Endothelial cell (in vitro differentiated cells): ENCODE results near the gene ABCB9. TPM values are rescaled to one million over a fixed set of nuclear protein-coding genes. Genes with fewer than 3 reads are reported as not detected.

Source experiments
- DNase-seq: peaks from one replicate; pipeline ENCODE4 v3.0.0; 2021; ENCODE audit warnings: low spot score
- H3K27ac Mint-ChIP-seq: one replicate; pipeline ENCODE4 v1.8.0; 2021; ENCODE audit warnings: mixed read lengths, inconsistent platforms; ENCODE audit not compliant: unreplicated experiment
- H3K27me3 Mint-ChIP-seq: one replicate; pipeline ENCODE4 v1.8.0; 2021; ENCODE audit warnings: mild to moderate bottlenecking, moderate library complexity, mixed read lengths, inconsistent platforms; ENCODE audit not compliant: unreplicated experiment
- H3K36me3 Mint-ChIP-seq: one replicate; pipeline ENCODE4 v1.8.0; 2021; ENCODE audit warnings: mild to moderate bottlenecking, low read depth, mixed read lengths, inconsistent platforms; ENCODE audit not compliant: unreplicated experiment
- H3K4me1 Mint-ChIP-seq: one replicate; pipeline ENCODE4 v1.8.0; 2021; ENCODE audit warnings: mild to moderate bottlenecking, mixed read lengths, inconsistent platforms; ENCODE audit not compliant: unreplicated experiment
- H3K4me3 Mint-ChIP-seq: one replicate; pipeline ENCODE4 v1.8.0; 2021; ENCODE audit warnings: mild to moderate bottlenecking, mixed read lengths, inconsistent platforms; ENCODE audit not compliant: unreplicated experiment
- H3K9me3 Mint-ChIP-seq: one replicate; pipeline ENCODE4 v1.8.0; 2021; ENCODE audit warnings: mixed read lengths, inconsistent platforms; ENCODE audit not compliant: unreplicated experiment
- CTCF ChIP-seq: fragments of 200-600 bp; sonication (generic); IDR thresholded peaks from one replicate; pipeline ENCODE4 v1.5.0; 2021; ENCODE audit warnings: antibody characterized with exemption; ENCODE audit not compliant: unreplicated experiment
- total RNA-seq: library from RNA; stranded (reverse); fragmentation: NEBNext Ultra II Directional; extraction: Animal tissue kit (Norgen Biotek cat#: 25700); gene quantifications from one replicate; pipeline ENCODE4 v1.2.1, GENCODE V29; 2021; ENCODE audit not compliant: unreplicated experiment

ABCB9 gene
- total RNA-seq, 1 donor from 2014 or later = 10.9 TPM

GRCh38 chr12:122974892-122975789 lies 8.9 kb upstream of the ABCB9 start, which contains the start of gene OGFOD2:
TSS of gene OGFOD2 (plus strand) at chr12:122975244. CDS start at chr12:122975252, 8 bp downstream.
- H3K36me3 Mint-ChIP-seq = no peaks in the 10 kb centered on the region
- H3K9me3 Mint-ChIP-seq = no peaks in the 10 kb centered on the region

GRCh38 chr12:122974274-122974891 lies 8.1 kb upstream of the ABCB9 start:
- Mint-ChIP-seq H3K4me1 (peaks cover 16% of the 10 kb centered on the region), H3K9me3 (no peaks in the 10 kb centered on the region), H3K4me3 (peak overlapping the region; percentile 95), H3K27me3 (peaks cover 11% of the 10 kb centered on the region), H3K36me3 (no peaks in the 10 kb centered on the region), H3K27ac (peak overlapping the region; percentile 95)
- DNase-seq = peak; percentile 97
- TF ChIP-seq CTCF = no peak

More at GRCh38 chr12:122974892-122975789, 8.9 kb upstream of the ABCB9 start, which contains the start of gene OGFOD2:
- H3K4me1 Mint-ChIP-seq = peaks cover 19% of the 10 kb centered on the region
- peak within 1 kb of the TSS; percentile 95 for H3K27ac Mint-ChIP-seq
- no peak for TF ChIP-seq CTCF
- H3K27me3 Mint-ChIP-seq = peaks cover 9% of the 10 kb centered on the region
- DNase-seq = peak; percentile 81
- peak within 1 kb of the TSS; percentile 95 for H3K4me3 Mint-ChIP-seq

GRCh38 chr12:122969676-122970075 lies 3.4 kb upstream of the ABCB9 start:
- H3K36me3 Mint-ChIP-seq = no peaks in the 10 kb centered on the region
- no peak for TF ChIP-seq CTCF
- H3K27me3 Mint-ChIP-seq = peaks cover 7% of the 10 kb centered on the region
- H3K9me3 Mint-ChIP-seq = no peaks in the 10 kb centered on the region
- H3K27ac Mint-ChIP-seq = no peak overlapping the region
- no peak overlapping the region for H3K4me3 Mint-ChIP-seq
- DNase-seq = no peak
- peaks cover 6% of the 10 kb centered on the region for H3K4me1 Mint-ChIP-seq

GRCh38 chr12:122968104-122968503 lies 1.8 kb upstream of the ABCB9 start:
- Mint-ChIP-seq H3K36me3 (no peaks in the 10 kb centered on the region), H3K27me3 (peaks cover 9% of the 10 kb centered on the region), H3K9me3 (no peaks in the 10 kb centered on the region), H3K4me1 (no peaks in the 10 kb centered on the region), H3K4me3 (no peak overlapping the region), H3K27ac (no peak overlapping the region)
- no peak for TF ChIP-seq CTCF
- no peak for DNase-seq
